OCI-LY7 (cell line): ENCODE results near the gene FAM162A.

Experiments
- EZH2phosphoT487 ChIP-seq: fragments of 200-600 bp; sonication (generic); IDR thresholded peaks from 2 replicates; pipeline ENCODE4 v1.6.1; 2018; ENCODE audit warnings: low read depth, borderline replicate concordance, mild to moderate bottlenecking, mixed run types, antibody characterized with exemption, low read length, moderate library complexity, mixed read lengths
- TF ChIP-seq, protein P1 (sequence below): fragments of 200-600 bp; sonication (generic); conservative IDR thresholded peaks from 2 replicates; pipeline ENCODE4 v1.5.1; 2014; ENCODE audit warnings: mild to moderate bottlenecking, antibody characterized with exemption, low read length, moderate library complexity, mixed read lengths

DNA sequence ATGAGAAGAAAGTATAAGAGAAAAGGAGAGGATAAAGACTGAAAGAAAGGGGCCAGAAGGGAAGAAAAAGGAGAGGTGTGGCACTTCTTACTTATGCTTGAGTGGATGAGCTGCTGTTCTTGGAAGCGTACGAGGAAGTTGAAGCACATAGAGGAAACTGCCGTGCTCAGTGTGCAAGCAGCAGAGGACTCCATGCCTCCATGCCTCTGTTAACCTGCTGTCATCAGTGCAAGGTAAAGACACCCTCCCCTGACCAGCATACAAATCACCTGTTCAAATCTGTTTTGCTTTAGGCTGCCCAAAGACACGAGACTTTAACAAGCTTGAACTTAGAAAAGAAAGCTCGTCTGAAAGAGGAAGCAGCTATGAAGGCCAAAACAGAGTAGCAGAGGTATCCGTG is 25.5 kb downstream of the FAM162A start:
- TF ChIP-seq, protein P1, sequence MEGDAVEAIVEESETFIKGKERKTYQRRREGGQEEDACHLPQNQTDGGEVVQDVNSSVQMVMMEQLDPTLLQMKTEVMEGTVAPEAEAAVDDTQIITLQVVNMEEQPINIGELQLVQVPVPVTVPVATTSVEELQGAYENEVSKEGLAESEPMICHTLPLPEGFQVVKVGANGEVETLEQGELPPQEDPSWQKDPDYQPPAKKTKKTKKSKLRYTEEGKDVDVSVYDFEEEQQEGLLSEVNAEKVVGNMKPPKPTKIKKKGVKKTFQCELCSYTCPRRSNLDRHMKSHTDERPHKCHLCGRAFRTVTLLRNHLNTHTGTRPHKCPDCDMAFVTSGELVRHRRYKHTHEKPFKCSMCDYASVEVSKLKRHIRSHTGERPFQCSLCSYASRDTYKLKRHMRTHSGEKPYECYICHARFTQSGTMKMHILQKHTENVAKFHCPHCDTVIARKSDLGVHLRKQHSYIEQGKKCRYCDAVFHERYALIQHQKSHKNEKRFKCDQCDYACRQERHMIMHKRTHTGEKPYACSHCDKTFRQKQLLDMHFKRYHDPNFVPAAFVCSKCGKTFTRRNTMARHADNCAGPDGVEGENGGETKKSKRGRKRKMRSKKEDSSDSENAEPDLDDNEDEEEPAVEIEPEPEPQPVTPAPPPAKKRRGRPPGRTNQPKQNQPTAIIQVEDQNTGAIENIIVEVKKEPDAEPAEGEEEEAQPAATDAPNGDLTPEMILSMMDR, result no peak
- TF ChIP-seq EZH2phosphoT487, result no peak
